GM12873 (cell line): ENCODE data around the gene KIF5C.

Experiments
- TF ChIP-seq, protein P1 (sequence below): IDR thresholded peaks from 2 replicates; pipeline ENCODE4 v1.5.1; 2012; ENCODE audit warnings: low read depth, mild to moderate bottlenecking, moderate library complexity, low read length, control low read depth; ENCODE audit not compliant: insufficient read depth; ENCODE audit errors: missing control alignments

KIF5C gene

DNA sequence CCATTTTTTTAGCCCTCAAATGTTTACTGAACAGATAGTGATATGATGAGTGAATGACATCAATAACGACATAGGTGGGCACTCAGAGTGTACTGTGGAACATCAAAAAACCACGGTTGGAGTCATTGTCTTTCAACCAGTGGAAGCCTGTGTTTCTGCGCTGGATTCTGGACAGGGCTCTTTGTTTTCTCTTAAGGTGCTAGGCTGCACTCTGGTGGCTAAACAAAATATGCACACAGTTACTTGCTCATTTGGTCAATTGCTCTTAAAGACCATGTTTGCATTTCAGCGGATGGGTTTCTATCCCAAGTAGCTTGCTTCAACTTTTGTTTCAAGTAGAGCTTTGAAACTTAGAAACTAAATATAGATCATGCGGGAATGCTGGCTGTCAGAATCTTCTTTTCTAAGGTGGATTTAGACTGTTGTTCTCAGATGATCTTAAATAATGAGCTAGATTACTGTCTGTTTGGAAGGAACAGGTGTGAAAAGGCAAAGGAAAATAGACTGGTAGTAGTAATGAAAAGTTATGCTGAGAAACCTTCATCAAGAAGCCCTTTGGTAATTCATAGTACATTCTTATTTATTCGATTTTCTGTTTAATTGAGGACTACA is 115.0 kb downstream of the KIF5C start:
- TF ChIP-seq, protein P1, sequence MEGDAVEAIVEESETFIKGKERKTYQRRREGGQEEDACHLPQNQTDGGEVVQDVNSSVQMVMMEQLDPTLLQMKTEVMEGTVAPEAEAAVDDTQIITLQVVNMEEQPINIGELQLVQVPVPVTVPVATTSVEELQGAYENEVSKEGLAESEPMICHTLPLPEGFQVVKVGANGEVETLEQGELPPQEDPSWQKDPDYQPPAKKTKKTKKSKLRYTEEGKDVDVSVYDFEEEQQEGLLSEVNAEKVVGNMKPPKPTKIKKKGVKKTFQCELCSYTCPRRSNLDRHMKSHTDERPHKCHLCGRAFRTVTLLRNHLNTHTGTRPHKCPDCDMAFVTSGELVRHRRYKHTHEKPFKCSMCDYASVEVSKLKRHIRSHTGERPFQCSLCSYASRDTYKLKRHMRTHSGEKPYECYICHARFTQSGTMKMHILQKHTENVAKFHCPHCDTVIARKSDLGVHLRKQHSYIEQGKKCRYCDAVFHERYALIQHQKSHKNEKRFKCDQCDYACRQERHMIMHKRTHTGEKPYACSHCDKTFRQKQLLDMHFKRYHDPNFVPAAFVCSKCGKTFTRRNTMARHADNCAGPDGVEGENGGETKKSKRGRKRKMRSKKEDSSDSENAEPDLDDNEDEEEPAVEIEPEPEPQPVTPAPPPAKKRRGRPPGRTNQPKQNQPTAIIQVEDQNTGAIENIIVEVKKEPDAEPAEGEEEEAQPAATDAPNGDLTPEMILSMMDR, result peak; percentile 77

- TF ChIP-seq, protein P1, result no peak
These were observed 115.9 kb downstream of the KIF5C start for GRCh38 chr2:148990968-148991367.

GRCh38 chr2:148992448-148992847 is 117.4 kb downstream of the KIF5C start:
- TF ChIP-seq, protein P1, result no peak

DNA sequence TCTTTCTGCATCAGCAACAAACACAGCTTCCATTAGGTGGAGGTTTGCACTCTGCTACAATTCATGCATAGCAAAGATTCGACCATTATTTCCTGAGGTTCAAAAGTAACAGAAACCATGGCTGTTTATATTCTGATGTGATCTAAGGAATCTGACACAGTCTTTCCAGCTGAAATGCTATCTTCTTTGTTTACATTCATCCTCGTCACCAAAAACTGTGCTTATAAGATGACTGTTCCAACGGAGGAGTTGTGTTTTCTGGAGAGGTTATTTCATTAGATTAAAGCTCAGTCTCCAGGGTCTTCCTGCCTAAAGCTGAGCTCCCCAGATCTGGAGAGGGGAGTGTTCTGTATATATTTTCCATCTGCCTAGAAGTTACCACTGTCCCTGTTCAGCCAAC is 118.3 kb downstream of the KIF5C start:
- TF ChIP-seq, protein P1, result no peak

DNA sequence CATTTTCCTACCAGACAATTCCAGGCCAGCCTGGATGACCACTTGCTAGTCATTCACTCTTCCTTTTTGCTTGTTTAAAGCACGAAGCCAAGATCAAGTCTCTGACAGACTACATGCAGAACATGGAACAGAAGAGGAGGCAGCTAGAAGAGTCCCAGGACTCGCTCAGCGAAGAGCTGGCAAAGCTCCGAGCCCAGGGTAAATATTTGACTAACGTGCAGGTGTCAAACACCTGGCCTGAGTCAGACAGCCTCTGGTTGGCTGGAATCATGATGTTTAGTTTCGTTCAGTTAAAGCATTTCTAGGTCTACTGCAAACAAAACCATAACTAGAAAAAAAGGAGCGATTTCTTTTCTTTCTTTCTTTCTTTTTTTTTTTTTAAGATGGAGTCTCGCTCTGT is 119.3 kb downstream of the KIF5C start:
- TF ChIP-seq, protein P1, result no peak

GRCh38 chr2:148996805-148997204 is 121.8 kb downstream of the KIF5C start:
- TF ChIP-seq, protein P1, result no peak

DNA sequence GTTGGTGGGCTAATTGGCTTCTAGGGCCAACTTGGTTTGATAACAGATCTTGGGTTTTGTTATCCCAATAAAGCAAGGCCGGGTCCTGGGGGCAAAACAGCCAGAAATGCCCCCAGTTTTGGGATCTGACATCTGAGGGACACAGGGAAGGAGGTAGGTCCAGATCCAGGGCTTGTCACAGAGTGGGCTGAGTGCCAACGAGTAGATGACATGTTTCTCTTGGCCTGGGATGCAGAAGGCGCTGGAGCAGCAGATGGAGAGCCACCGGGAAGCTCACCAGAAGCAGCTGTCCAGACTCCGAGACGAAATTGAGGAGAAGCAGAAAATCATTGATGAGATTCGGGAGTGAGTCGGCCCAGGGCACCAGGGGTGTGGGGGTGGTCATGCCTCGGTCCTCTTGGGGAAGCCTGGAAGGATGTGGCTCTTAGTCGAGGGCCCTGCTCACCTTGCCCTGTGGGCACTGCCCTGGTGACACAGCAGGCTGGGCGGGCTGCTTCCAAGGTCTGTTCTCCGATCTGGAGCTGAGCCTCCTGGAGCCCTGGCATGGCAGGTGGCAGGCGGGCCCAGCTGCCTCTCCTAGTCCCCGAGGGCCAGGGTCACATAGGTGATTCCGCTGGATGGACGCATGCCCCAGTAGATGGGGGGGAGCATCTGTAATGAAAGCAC is 123.3 kb downstream of the KIF5C start:
- TF ChIP-seq, protein P1, result no peak
